CD1c-positive myeloid dendritic cell (primary cell): Measurements from ENCODE around the gene ABTB1.
A peak's percentile ranks its signal among the peaks of the same experiment; 100 is the strongest.

Source experiments
- DNase-seq: peaks from one replicate; pipeline ENCODE4 v3.0.0-alpha.2; 2016; ENCODE audit errors: extremely low spot score

The ABTB1 gene

GRCh38 chr3:127719369-127719768 is 46.6 kb downstream of the ABTB1 start:
- DNase-seq = no peak

GRCh38 chr3:127720161-127720823 is 47.5 kb downstream of the ABTB1 start:
- DNase-seq = no peak

- no peak for DNase-seq
Measured at GRCh38 chr3:127720985-127721935, 48.5 kb downstream of the ABTB1 start.

- no peak for DNase-seq
Measured at GRCh38 chr3:127722091-127722784, 49.5 kb downstream of the ABTB1 start.

- DNase-seq = no peak
Measured at GRCh38 chr3:127723011-127723567, 50.3 kb downstream of the ABTB1 start.

GRCh38 chr3:127726894-127727293 is 54.1 kb downstream of the ABTB1 start:
- DNase-seq = no peak

- DNase-seq = peak; percentile 43
Measured at GRCh38 chr3:127728417-127729015, 55.8 kb downstream of the ABTB1 start.

- DNase-seq = peak; percentile 93
Measured at GRCh38 chr3:127729556-127730056, 56.9 kb downstream of the ABTB1 start.

- no peak for DNase-seq
Measured at GRCh38 chr3:127730171-127730570, 57.4 kb downstream of the ABTB1 start.
